ENCODE data around the gene MYO7B. TPM values are rescaled to one million over a fixed set of nuclear protein-coding genes. Genes with fewer than 3 reads are reported as not detected.

Gene MYO7B
- total RNA-seq, 2 experiments from 2014 or later, result 3.3 TPM; not detected in 1

DNA sequence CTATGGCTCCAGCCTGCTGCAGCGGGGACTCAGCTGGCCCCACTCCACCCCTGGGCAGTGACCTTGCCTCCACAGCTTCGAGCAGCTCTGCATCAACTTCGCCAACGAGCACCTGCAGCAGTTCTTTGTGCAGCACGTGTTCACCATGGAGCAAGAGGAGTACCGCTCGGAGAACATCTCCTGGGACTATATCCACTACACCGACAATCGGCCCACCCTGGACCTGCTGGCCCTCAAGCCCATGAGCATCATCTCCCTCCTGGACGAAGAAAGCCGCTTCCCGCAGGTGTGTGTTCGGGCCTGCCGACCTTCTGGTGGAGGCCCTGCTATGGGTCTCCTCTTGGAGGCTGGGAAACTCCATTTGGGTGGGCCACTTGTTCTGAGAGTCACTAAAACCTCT, 48.6 kb downstream of the MYO7B start:
- no peak overlapping the region for H3K4me3 ChIP-seq (ENCODE audit: low read depth, low read length, poor library complexity, severe bottlenecking)
- no peak overlapping the region for H2AFZ ChIP-seq (ENCODE audit: low read length)
- H3K9me3 ChIP-seq (ENCODE audit: low read length), result no peaks in the 10 kb centered on the region
- H3K4me2 ChIP-seq (ENCODE audit: low read length), result no peak overlapping the region
- TF ChIP-seq, protein P1, sequence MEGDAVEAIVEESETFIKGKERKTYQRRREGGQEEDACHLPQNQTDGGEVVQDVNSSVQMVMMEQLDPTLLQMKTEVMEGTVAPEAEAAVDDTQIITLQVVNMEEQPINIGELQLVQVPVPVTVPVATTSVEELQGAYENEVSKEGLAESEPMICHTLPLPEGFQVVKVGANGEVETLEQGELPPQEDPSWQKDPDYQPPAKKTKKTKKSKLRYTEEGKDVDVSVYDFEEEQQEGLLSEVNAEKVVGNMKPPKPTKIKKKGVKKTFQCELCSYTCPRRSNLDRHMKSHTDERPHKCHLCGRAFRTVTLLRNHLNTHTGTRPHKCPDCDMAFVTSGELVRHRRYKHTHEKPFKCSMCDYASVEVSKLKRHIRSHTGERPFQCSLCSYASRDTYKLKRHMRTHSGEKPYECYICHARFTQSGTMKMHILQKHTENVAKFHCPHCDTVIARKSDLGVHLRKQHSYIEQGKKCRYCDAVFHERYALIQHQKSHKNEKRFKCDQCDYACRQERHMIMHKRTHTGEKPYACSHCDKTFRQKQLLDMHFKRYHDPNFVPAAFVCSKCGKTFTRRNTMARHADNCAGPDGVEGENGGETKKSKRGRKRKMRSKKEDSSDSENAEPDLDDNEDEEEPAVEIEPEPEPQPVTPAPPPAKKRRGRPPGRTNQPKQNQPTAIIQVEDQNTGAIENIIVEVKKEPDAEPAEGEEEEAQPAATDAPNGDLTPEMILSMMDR (conservative IDR thresholded peaks at IDR 0.05; ENCODE audit: low read length), result no peak
- TF ChIP-seq EZH2phosphoT487 (IDR thresholded peaks at IDR 0.05; ENCODE audit: borderline replicate concordance, low read depth, low read length), result no peak
- BruUV-seq (replicated peaks), result no TSS peak
- no peak overlapping the region for H3K27ac ChIP-seq (ENCODE audit: low read depth, low read length, poor library complexity, severe bottlenecking)
- H3K36me3 ChIP-seq (ENCODE audit: insufficient read depth, low read length), result no peaks in the 10 kb centered on the region
- H3K4me1 ChIP-seq (ENCODE audit: insufficient read depth, low read length, poor library complexity, severe bottlenecking), result no peaks in the 10 kb centered on the region
- H3K9me2 ChIP-seq (ENCODE audit: insufficient read depth, low read length), result no peaks in the 10 kb centered on the region
- intact Hi-C loops (cut with micrococcal nuclease; ENCODE audit: unreplicated experiment), result no loop called here
- no peaks in the 10 kb centered on the region for H3K79me2 ChIP-seq (ENCODE audit: insufficient read depth, low read depth, low read length)
- DNase-seq (ENCODE audit: low spot score), result no peak
- ChIA-PET POLR2A (no interaction called here), CTCF (ENCODE audit: unreplicated experiment) (no interaction called here)
- H4K20me1 ChIP-seq (ENCODE audit: insufficient read depth, low read length), result no peaks in the 10 kb centered on the region

DNA sequence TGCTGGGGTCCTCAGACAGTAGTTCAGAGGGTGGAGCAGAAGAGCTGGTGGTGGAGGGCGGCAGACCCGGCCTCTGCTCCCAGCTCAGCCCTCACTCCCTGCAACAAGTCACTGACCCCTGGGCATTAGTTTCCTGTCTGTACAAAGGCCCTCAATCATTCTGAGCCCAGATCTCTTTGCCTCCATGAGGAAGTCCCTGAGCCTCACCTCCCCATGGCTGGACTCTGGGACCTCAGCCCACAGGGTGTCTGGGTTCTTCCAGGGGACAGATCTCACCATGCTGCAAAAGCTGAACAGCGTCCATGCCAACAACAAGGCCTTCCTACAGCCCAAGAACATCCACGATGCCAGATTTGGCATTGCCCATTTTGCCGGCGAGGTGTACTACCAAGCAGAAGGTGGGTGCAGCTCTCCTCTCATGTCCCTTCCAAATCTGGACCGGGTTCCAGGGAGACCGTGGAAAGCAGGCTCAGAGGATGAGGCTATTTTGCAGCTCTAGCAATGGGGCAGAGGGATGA, 49.1 kb downstream of the MYO7B start:
- Histone ChIP-seq H3K4me1 (ENCODE audit: insufficient read depth, low read length, poor library complexity, severe bottlenecking) (no peaks in the 10 kb centered on the region), H3K36me3 (ENCODE audit: insufficient read depth, low read length) (no peaks in the 10 kb centered on the region), H3K4me2 (ENCODE audit: low read length) (no peak overlapping the region), H2AFZ (ENCODE audit: low read length) (no peak overlapping the region), H3K9me2 (ENCODE audit: insufficient read depth, low read length) (no peaks in the 10 kb centered on the region), H3K9me3 (ENCODE audit: low read length) (no peaks in the 10 kb centered on the region), H3K27ac (ENCODE audit: low read depth, low read length, poor library complexity, severe bottlenecking) (no peak overlapping the region), H3K4me3 (ENCODE audit: low read depth, low read length, poor library complexity, severe bottlenecking) (no peak overlapping the region), H3K79me2 (ENCODE audit: insufficient read depth, low read depth, low read length) (no peaks in the 10 kb centered on the region), H4K20me1 (ENCODE audit: insufficient read depth, low read length) (no peaks in the 10 kb centered on the region)
- no TSS peak for BruUV-seq (replicated peaks)
- ChIA-PET POLR2A (interaction anchor here (1.1 kb wide), 1 partner anchor 10 kb away, joined by 3 read pairs; no protein-coding TSS in a partner anchor), CTCF (ENCODE audit: unreplicated experiment) (no interaction called here)
- no peak for TF ChIP-seq EZH2phosphoT487 (IDR thresholded peaks at IDR 0.05; ENCODE audit: borderline replicate concordance, low read depth, low read length)
- TF ChIP-seq, protein P1 (conservative IDR thresholded peaks at IDR 0.05; ENCODE audit: low read length), result no peak
- DNase-seq (ENCODE audit: low spot score), result no peak
- intact Hi-C loops (cut with micrococcal nuclease; ENCODE audit: unreplicated experiment), result no loop called here

DNA sequence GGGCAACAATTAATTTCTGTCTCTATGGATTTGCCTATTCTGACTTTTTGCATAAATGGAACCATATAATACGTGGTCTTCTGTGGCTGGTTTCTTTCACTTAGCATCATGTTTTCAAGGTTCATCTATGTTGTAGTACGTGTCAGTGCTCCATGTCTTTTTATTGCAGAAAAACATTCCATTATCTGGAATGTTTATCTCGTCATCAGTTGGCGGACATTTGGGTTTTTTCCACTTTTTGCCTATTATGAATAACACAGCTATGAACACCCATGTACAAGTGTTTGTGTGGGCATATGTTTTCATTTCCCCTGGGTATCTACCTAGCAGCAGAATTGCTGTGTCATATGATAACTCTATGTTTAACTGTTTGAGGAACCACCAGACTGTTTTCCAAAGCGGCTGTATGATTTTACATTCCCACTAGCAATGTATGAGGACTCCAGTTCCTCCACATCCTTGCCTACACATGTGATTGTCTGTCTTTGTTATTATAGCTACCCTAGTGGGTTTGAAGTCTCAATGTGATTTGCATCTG, 49.9 kb downstream of the MYO7B start:
- no TSS peak for BruUV-seq (replicated peaks)
- Histone ChIP-seq H3K9me2 (ENCODE audit: insufficient read depth, low read length) (no peaks in the 10 kb centered on the region), H4K20me1 (ENCODE audit: insufficient read depth, low read length) (no peaks in the 10 kb centered on the region), H3K36me3 (ENCODE audit: insufficient read depth, low read length) (no peaks in the 10 kb centered on the region), H2AFZ (ENCODE audit: low read length) (no peak overlapping the region), H3K4me1 (ENCODE audit: insufficient read depth, low read length, poor library complexity, severe bottlenecking) (no peaks in the 10 kb centered on the region), H3K27ac (ENCODE audit: low read depth, low read length, poor library complexity, severe bottlenecking) (no peak overlapping the region), H3K4me3 (ENCODE audit: low read depth, low read length, poor library complexity, severe bottlenecking) (no peak overlapping the region), H3K79me2 (ENCODE audit: insufficient read depth, low read depth, low read length) (no peaks in the 10 kb centered on the region), H3K4me2 (ENCODE audit: low read length) (no peak overlapping the region), H3K9me3 (ENCODE audit: low read length) (no peaks in the 10 kb centered on the region)
- ChIA-PET POLR2A (interaction anchor here (1.1 kb wide), 1 partner anchor 11 kb away, joined by 3 read pairs; no protein-coding TSS in a partner anchor), CTCF (ENCODE audit: unreplicated experiment) (no interaction called here)
- no peak for DNase-seq (ENCODE audit: low spot score)
- intact Hi-C loops (cut with micrococcal nuclease; ENCODE audit: unreplicated experiment), result no loop called here
- no peak for TF ChIP-seq EZH2phosphoT487 (IDR thresholded peaks at IDR 0.05; ENCODE audit: borderline replicate concordance, low read depth, low read length)
- TF ChIP-seq, protein P1 (conservative IDR thresholded peaks at IDR 0.05; ENCODE audit: low read length), result no peak
